ENCODE data around the gene KCNAB2.

DNA sequence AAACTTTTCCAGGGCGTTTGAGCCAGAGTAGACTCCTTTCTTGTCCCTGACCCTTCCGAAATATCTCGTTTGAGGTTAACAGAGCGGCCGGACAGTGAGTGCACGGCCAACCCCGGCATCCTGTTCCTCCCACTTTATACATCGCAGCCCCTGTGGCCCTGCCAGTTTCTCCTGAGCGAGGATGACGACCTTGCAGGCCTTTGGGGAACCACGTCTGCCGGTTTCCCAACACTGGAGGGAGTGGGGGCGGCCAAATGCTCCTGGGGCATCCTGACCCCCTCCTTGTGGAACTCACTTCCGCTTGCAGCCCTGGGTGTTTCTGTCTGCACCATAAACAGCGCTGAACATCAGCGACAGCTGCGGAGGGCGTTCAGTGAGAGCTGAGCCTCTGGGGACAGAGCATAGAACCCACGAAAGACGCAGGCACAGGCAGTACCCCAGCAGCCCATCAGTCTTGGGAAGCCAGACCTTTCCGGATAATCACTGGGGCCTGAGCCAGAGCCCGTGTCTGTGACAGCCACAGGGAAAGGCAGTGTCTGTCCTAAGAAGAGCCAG is 4.8 kb upstream of the KCNAB2 start:
- no peak for TF ChIP-seq POLR2AphosphoS5 (IDR thresholded peaks at IDR 0.05; ENCODE audit: low read depth, low read length)
- no peak for TF ChIP-seq POLR2A (IDR thresholded peaks at IDR 0.05; ENCODE audit: low read depth, low read length)

All from GM12892 (cell line).